IPS-18c (cell line): ENCODE data around the gene MAP3K7.

Source experiments
- H3K4me3 ChIP-seq: 2 replicates; pipeline ENCODE4 v1.7.0; 2013; ENCODE audit warnings: low read depth, mild to moderate bottlenecking, low read length, moderate library complexity; ENCODE audit not compliant: insufficient read depth
- H3K9me3 ChIP-seq: one replicate; pipeline ENCODE4 v1.6.1; 2013; ENCODE audit warnings: mild to moderate bottlenecking, low read length, moderate library complexity; ENCODE audit not compliant: control insufficient read depth, insufficient read depth

The MAP3K7 gene

GRCh38 chr6:90586836-90587638, at the start of gene MAP3K7:
TSS of gene MAP3K7 (minus strand) at chr6:90587072. CDS start at chr6:90586883, 189 bp downstream.
- H3K9me3 ChIP-seq = no peaks in the 10 kb centered on the region
- peak within 1 kb of the TSS; percentile 59 for H3K4me3 ChIP-seq

DNA sequence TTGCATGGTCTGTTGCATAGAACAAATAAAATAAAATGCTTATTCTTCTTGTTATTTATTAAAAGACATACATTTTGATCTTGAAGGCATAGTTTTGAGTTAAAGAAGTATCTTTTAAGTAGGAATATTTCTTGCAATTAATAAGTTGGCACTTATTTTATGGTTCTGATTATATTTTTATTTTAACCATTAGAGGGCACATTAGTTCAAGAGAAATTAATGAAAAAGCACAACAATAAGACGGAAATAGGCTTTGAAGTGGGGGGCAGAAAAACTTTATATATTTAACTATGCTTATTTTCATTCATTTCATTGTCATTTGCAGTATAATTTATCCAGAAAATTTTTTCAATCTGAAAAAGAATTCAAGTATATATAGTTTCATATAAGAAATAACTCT, 44.2 kb upstream of the MAP3K7 start:
- Histone ChIP-seq H3K4me3 (no peak overlapping the region), H3K9me3 (no peaks in the 10 kb centered on the region)

DNA sequence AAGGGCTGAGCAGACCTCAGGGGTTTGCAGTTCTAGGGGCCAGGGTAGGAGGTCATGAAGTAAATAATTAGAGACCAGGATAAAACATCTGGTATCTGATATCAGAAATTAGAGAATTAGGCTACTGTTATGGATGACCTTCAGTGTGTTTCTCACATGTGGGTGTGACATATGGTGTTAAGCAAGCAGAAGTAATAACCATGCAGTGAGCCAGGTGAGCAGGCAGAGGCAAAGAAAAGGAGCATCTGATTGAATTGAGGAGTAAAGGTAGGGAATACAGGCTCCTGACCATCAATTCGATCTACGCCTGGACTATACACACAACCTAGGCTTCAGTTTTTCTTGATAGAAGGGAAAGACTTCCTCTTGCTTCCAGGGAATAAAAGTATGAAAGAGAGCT, 34.7 kb upstream of the MAP3K7 start:
- H3K4me3 ChIP-seq = no peak overlapping the region
- H3K9me3 ChIP-seq = no peaks in the 10 kb centered on the region

GRCh38 chr6:90619221-90619620, 32.3 kb upstream of the MAP3K7 start:
- Histone ChIP-seq H3K9me3 (no peaks in the 10 kb centered on the region), H3K4me3 (no peak overlapping the region)

- H3K4me3 ChIP-seq = peak overlapping the region; percentile 71; the same call in 1 of the 2 replicates
- no peaks in the 10 kb centered on the region for H3K9me3 ChIP-seq
Observed at GRCh38 chr6:90612313-90612680, 25.4 kb upstream of the MAP3K7 start.

DNA sequence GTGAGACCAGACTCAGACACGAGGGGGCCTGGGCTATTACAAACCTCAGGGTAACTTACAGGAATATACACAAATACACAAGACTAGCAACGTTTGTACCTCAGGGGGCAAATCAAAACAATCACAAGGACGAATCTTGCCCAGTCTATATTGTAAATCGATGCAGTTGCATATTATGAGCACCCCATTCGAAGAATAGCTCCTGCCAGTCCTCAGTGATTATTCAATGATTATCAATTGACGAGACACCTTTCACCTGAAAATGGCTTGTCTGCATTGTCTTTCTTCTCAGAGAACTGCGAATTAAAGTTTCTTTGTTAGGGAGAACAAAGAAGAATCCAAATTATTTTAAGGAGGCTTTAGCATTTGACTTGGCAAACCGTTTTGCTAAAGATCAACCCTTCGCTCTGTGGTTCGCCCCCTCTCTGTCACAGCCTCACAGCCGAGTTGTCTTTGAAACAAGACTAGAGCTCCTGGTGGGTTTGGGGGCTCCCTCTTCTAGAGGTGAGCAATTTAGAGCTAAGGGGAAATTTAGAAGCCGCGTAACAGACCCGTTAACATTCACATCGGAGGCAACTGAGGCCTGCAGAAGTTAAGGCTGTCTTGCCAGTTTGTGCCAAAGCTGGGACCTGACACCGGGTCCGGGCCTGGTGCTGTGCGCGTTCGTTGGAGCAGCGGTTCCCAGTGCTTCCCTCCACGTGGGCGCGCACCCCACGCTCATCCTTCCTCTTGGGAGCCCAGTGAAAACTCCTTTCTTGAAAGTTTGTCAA, 24.9 kb upstream of the MAP3K7 start:
- Histone ChIP-seq H3K4me3 (peak overlapping the region; percentile 71), H3K9me3 (no peaks in the 10 kb centered on the region)

DNA sequence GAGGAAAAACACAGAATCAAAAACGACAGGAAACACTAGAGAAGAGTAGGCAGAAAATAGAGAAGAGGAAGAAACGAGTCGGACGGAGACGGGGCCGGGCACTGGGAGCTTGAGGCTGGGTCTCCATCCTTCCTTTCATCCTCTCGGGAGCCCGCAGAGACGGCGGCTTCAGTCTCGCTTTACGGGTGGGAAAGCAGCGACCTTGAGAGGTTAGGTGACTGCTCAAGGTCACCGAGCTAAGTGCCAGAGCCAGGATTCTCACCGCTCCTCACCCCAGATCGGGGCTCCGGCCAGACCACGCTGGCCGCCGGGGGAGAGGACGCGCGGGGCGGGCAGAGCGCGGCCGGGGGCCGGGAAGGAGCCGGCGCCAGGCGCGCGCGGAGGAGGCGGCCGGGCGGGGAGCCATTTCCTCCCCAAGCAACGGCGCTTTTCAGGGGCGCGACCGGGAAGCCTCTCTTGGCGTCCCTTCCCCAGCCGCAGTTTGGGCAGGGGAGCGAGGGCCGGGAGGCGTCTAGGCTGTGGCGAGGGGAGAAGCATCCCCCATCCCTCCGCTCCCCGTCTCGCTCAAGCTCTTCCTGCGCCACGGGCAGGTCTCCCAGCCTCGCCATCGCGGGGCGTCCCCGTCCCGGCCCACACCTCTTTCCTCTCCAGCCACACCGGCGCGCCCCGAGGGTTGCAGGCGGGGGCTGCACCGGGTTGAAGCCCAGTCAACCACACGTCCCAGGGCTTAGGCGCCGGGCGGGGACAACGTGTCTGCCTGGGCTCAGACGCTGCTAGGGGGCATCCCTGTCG, 24.1 kb upstream of the MAP3K7 start:
- no peaks in the 10 kb centered on the region for H3K9me3 ChIP-seq
- peak overlapping the region; percentile 71 for H3K4me3 ChIP-seq

DNA sequence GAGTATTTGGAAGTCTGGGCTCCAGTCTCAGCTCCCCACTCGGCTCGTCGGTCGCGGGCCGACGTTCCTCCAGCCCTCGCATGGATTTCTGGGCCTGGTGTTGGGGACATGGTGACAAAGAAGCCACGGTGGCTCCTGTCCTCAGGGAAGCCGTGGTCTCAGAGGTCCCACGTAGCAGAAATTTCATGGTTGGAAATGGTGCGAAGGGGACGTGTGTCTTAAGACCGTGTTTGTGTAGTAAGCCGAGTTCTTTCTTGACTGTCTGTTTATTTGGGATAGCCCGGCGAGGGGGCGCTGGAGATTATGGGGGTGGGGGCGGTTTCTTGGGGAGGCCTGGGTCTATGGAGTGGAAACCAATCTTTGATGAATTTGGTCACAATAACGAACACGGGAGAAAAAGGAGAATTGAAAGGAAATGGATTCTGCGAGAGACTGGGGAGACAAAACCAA, 23.5 kb upstream of the MAP3K7 start:
- Histone ChIP-seq H3K9me3 (no peaks in the 10 kb centered on the region), H3K4me3 (peak overlapping the region; percentile 71)

- Histone ChIP-seq H3K9me3 (no peaks in the 10 kb centered on the region), H3K4me3 (no peak overlapping the region)
Observed at GRCh38 chr6:90605749-90606340, 19.0 kb upstream of the MAP3K7 start.

GRCh38 chr6:90604546-90604945, 17.7 kb upstream of the MAP3K7 start:
- Histone ChIP-seq H3K9me3 (no peaks in the 10 kb centered on the region), H3K4me3 (no peak overlapping the region)

GRCh38 chr6:90599151-90599550, 12.3 kb upstream of the MAP3K7 start:
- H3K4me3 ChIP-seq = no peak overlapping the region
- no peaks in the 10 kb centered on the region for H3K9me3 ChIP-seq

DNA sequence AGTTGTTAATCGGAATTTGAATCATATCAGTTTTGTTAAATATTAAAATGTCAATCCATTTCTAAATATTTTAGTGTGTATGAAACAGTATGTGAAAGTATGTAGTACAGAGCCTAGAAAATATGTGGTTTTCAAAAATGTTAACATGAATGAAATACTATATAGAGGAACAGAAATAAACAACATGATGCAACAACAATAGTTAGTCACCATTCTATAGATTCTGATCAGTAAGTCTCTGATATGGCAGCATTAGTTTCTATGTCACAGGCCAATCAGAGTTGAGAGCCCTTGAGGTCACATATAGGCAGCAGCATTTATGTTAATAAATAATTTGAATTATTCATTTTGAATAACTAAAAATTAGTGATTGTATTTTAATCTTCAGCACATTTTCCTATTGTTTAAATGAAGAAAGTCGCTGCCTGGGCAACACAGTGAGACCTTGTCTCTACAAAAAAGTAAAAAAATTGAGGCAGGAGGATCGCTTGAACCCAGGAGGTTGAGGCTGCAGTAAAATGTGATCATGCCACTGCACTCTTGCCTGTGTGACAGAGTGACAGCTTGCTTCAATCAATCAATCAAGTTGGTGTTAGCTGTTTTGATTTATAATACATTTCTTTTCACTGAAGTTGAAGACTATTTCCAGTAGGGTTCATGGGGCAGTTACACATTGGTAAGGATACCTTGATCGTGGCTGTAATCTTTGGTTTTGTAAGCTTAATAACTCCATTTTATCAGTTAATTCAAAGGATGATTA, 11.5 kb upstream of the MAP3K7 start:
- no peaks in the 10 kb centered on the region for H3K9me3 ChIP-seq
- H3K4me3 ChIP-seq = no peak overlapping the region

GRCh38 chr6:90596967-90597539, 10.2 kb upstream of the MAP3K7 start:
- Histone ChIP-seq H3K9me3 (no peaks in the 10 kb centered on the region), H3K4me3 (no peak overlapping the region)

DNA sequence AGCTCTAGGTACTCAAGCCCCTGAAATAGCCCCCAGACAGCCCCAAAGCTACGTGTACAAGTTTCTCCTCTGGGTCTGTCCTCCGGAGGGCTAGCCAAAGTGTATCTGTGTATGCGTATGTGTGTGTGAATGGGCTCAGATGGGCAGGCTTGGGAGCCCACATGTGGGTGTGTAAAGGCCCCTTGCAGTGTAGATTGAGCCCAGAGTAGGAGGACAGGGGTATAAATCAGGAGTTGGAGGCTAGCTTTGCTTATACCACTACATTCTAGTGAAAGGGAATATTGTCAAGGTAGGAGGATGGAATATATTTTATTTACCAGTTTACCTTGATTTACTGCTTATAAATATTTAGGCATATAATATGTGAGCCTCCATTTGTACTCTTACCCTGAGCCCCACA, 9.0 kb upstream of the MAP3K7 start:
- Histone ChIP-seq H3K9me3 (no peaks in the 10 kb centered on the region), H3K4me3 (no peak overlapping the region)

GRCh38 chr6:90586546-90586835, 381 bp downstream of the MAP3K7 start:
- Histone ChIP-seq H3K4me3 (peak overlapping the region; percentile 59), H3K9me3 (no peaks in the 10 kb centered on the region)

- no peaks in the 10 kb centered on the region for H3K9me3 ChIP-seq
- no peak overlapping the region for H3K4me3 ChIP-seq
Observed at GRCh38 chr6:90584636-90585255, 2.1 kb downstream of the MAP3K7 start.
